GM21576 (cell line): Measurements from ENCODE around the gene EIF2S3.
"Not testable (repeated sequence)": the region's sequence is repeated elsewhere in the genome, so short reads cannot be mapped to it uniquely, and the experiment has no call there.

Experiments
- ATAC-seq: cut with Tn5 transposase; IDR thresholded peaks from one replicate; pipeline ENCODE4 v1.9.1; 2021; ENCODE audit warnings: mild to moderate bottlenecking, moderate library complexity; ENCODE audit not compliant: unreplicated experiment

EIF2S3 gene

DNA sequence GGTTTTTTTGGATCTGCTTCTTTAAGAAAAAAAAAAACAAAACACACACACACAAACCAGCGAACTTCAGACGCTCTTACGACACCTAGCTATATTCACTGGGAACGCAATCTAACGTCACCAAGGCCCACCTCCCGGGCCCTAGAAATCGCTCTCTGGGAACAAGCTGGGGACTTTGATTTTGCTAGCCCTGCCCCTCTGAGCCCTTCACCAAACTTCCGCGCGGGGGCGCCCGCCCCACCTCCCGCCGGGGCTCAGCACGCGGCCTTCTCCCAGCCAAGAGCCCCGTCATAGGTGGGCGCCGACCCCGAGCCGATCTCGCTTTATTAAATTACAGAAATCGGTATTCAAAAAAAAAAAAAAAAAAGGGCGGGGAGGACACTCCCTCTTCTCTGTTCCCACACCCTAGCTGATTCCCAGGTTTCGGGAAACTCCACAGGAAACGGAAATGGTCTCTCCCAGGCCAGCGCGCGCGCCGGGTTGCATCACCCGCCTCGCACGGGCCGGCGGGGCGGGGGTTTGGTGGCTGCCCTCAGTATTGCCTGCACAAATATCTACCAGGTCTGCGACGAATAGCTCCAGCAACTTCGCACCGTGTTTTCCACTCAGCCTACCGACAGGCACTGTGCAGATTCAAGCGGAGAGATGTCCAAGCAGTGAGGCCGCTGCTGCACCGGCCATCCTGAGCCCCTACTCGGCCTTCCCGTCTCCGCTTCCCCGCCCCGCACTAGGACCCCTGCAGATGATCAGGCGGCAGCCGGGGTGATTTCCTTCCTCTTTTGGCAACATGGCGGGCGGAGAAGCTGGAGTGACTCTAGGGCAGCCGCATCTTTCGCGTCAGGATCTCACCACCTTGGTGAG is at the start of gene EIF2S3:
TSS of gene EIF2S3 (plus strand) at position 775 of the 861 bp plus-strand sequence. CDS start at position 788, 13 bp downstream.
- ATAC-seq: peak; percentile 96

DNA sequence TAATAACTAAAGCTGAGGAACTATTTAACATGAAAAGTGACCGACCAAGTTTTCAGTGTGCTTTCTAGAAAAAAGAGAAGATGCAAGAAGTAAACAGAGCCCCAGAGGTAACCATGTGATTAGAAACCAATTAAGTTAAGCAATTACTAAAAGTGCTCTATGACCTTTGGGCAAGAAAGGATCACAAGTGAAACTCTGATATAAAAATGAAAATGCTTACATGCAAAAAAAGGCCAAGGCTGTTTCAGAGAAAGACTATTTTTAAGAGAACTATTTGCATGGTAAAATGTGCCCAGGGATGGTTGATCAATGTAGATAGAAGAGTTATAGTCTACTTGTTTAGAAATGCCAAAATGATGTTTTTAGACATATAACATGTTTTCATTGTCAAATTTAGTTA is 49.7 kb upstream of the EIF2S3 start:
- no peak for ATAC-seq

DNA sequence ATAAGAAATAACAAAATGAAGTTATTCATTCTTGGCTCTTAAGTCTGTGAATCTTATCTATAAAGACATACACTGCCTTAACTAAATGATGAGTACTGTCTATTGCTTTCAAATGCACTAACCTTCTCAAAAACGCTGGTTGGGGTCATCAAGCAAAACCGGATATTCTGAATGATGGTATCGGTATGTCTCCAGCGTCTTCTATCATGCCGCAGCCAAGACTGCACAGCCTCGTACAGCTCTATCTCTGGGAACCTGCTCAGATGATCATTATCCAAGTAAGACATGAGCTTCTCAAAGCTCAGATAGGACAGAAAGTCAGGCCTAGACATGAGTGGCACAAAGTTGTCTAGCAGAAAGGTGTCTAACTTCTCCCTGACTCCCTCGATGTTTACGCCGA is 48.9 kb upstream of the EIF2S3 start:
- no peak for ATAC-seq

DNA sequence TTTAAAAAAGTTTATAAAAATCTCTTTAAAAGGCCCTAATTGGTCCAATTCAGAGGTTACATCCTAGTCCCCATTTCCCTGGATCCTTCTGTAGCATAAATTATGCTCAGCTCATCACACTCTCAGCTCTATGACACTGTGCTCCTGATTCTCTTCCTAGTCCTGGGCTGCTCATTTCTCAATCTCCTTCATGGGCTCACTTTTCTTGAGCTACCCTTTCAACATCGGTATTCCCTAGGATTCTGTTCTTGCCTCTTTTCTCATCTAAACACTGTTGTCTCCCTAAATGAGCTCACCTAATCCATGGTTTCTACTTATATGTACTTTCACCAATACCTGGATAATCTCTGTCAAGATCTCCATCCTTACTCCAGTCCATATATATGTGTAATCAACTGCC is 42.5 kb upstream of the EIF2S3 start:
- ATAC-seq: no peak

DNA sequence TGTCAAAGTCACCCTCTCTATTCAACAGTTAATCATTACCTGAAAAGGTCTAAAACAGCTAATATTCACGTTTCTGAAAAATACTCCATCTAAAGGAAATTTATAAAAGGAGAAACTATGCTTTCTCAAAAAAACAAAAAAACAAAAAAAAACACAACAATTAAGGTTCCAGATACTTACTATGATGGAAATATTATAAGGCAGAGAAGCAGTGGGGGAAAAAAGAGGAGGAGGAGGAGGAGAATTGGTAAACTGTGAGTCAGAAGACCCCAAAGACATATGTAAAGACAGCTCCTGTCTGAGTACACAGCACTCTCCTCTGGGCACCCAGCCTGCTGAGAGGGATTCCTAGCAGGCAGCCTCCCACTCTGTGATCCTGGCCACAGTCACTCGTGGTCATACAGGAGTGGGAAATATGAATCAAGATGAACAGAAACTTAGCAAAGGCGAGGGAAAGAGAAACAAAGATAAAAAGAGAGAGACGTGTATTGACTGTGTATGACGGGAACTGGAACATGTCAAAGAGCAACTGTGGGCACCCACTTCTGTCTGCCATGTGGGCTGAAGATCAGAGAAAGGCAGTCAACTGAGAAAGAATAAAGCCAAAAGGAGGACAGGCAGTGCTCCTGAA is 40.3 kb upstream of the EIF2S3 start:
- ATAC-seq: peak; percentile 85

DNA sequence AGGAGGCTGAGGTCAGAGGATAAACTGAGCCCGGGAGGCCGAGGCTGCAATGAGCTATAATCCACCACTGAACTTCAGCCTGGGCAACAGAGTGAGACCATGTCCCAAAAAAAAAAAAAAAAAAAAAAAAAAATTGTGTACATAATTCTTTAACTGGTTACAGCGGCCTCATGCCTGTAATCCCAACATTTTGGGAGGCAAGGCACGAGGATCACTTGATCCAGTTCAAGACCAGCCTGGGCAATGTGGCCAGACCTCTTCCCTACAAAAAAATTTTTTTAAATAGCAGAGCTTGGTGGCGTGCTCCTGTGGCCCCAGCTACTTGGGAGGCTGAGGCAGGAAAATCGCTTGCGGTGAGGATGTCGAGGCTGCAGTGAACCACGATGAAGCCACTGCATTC is 37.1 kb upstream of the EIF2S3 start:
- no peak for ATAC-seq

DNA sequence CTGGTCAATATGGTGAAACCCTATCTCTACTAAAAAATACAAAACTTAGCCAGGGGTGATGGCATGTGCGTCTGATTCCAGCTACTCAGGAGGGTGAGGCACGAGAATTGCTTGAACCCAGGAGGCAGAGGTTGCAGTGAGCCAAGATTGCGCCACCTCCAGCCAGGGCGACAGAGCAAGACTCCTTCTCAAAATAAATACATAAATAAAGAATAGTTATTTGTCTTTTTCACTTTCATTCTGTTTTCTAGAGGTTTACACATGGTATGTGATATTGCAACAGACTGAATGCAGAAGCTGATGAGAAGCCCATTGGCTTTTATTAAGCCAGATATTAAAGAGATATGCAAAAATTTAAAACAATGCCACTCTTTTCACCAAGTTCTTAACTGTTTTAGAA is 35.9 kb upstream of the EIF2S3 start:
- ATAC-seq: no peak

DNA sequence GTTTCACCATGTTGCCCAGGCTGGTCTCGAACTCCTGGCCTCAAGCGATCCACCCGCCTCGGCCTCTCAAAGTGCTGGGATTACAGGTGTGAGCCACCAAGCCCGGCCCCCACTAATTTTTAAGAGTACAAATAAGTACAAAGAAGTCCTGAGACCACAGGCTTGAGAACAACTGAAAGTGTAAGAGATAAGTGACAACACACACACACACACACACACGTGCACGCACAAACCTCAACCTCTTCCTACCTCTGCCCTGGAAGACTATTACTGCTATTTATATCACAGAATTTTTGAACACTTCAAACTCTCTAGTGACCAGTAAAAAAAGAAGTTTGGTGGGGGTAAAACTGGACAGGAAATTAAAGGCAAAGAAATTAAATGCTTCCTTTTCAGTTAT is 35.3 kb upstream of the EIF2S3 start:
- ATAC-seq: no peak

DNA sequence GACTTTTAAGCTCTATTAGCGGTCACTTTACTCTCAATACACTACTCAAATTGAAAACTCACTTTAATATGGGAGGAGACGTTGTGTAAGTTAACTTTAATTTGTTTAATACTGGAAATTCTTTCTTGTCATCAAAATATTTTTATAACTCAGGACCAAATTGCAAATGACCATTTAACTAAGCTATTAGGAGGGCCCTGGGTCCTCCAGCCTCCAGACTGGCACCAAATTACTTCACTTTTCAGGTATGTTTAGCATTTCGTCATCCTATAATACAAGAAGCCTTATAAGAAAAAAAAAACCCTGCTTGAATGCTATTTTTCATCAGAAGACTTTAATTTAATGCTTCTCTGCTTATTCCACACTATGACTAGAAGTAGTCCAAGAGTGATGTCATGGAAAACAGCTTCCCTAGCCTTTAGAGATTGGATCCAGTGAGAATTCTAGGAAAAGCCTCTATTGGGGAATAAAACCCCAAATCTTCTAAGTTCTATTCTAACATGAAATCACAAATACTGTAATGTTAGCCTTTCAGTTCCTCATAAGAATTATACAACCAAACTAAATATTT is 34.4 kb upstream of the EIF2S3 start:
- ATAC-seq: no peak

DNA sequence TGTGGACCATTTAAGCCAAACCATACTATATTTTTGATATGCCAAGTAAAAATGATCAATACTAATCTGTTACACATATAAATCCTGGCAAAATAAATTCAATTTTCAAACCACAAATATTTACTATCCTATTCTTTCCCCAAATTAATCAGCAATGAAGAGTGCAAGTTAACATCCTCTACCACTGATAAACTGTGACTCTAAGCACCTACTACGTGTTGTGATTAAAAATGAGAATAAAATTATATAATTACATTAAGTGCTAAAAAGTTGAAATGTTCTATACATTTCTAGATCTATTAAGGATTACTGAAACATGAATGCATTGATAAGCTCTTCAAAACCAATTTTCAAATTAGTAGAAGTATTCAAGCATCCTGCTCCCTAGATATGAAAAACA is 31.2 kb upstream of the EIF2S3 start:
- no peak for ATAC-seq

DNA sequence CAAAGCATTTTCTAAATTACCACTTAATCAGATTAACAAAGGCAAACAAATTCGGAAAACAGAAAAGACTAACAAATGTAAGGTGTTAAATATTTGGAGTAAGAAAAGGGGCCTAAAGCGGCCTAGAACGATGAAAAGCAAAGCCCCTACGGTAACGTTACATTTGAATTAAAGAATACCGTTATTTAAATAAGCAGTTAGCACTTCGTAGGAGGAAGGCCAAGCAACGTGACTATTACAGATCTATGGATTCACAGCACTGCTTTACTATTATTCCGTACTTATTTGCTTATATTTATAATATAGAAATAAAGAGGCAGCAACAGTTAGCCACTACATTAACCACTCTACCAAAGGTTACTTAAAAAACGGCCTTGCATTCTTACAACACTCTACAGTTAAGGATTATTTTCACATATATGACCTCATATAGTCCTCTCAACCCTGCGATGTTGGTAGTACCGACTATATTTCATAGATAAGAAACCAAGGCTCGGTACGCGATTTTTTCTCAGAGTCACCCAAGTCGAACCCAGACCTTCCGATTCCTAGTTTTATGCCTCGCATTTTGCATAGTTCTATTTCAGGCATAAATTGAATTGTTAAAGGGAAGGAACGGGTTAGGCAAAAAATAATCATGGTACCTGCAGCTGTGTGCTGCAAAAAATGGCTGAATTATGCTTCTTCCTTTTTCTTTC is 30.6 kb upstream of the EIF2S3 start:
- ATAC-seq: no peak

DNA sequence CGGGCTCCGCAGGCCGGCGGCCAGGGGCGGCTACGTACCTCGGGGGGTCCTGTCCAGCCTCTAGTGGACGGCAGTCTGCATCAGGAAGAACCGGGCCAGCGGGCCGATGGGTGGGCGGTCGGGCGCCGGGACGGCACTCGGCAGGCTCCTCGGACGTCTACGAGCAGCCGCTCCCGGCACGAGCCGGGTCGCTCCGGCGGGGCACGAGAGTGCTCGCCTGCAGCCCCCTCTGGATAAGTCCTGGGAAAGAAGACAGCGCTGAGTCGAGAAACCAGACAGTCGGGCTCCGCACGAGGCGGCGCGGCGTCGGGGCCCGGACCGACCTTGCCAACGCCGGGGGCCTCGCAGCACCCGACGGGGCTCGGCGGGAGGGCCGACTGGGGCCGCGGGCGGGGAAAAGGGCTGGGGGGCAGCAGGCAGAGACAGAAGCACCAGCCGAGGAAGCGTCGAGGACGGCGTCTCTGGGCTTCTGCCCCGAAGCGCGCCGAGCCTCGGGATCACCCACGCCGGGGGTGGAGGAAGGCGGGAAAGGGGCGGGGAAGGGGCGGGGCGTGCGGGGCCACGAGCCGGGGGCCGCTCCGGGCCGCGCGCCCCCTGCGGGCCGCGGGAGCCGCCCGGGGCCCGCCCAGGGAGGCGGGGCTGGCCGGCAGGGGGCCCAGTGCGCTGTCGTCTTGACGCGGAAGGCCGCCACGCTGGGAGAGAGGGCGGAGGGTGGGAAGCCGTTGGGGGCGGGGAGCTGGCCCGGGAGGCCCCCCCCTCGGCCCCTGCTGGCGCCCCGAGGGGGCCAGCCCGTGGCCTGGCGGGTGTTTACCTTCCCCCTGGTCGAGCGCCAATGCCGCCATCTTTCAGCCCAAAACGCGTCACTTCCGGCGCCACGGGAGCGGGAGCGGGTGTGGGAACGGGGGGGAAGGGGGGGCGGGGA is 29.7 kb upstream of the EIF2S3 start:
- ATAC-seq: peak; percentile 79

DNA sequence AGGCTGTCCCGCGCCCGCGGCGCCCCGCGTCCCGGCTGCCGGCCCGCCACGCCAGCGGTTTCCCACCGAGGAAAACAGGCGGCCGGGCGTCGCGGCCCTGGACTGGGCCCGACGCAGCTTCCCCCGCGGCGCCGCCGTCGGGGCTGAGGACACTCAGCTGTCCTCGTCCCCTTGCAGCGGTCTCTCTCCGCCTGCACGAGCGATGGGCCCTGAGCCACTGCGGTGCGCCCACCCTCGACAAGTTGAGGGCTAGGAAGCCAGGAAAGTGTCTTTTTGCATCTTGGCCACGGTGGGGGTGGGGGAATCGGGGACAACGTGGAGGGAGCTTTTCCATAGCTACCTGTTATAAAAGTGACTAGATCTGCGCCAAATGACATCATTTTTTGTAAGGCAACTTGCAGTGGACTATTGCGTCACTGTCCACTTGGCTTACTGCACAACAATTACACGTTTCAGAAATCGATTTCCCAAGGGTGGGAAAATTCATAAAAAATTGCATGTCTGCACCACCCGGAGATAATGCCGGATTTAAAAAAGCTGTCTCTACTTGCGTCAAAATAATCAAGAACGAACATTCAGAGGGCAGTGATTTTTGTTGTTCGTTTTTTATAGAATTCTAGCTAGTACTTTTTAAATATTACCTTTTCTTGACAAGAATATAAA is 28.9 kb upstream of the EIF2S3 start:
- ATAC-seq: peak; percentile 15

DNA sequence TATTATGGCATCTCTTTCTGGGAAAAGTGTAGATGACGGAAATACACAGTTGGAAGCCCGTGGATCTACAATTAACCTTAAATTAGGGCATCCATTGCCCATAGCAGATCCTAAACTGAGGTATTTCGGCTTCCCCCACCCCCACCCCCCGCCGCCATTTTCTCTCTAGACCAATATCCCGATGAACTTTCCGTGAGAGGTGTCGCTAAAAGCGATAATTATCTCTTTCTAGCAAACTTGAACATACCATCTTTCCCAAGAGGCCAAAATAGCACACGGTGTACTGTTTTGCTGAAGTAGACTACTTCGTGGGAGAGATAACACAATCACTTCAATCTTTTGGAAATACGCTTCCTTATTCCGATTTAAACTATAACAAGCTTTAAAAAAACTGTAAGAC is 28.3 kb upstream of the EIF2S3 start:
- no peak for ATAC-seq

DNA sequence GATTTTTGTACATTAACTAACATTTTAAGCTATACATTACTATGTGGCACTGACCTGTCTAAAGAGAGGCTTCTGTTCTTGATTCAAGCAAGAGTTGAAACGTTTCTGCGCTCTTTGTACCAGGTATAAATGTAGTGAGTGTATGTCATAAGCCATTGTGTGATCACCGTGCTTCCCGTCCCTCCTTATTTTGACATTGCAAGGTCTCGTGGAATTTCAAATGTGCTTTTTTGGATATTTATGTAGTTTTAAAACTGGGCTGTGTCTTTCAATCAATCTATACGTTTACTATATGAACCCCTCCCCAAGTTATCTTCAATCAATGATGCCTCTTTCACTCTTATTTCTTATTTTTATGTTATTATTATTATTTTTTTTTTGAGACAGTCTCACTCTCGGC is 27.7 kb upstream of the EIF2S3 start, which contains the start of gene KLHL15:
TSS of gene KLHL15 (minus strand) at position 101 of the 400 bp plus-strand sequence. CDS start 20,493 bp downstream, outside the sequence.
- ATAC-seq: no peak

DNA sequence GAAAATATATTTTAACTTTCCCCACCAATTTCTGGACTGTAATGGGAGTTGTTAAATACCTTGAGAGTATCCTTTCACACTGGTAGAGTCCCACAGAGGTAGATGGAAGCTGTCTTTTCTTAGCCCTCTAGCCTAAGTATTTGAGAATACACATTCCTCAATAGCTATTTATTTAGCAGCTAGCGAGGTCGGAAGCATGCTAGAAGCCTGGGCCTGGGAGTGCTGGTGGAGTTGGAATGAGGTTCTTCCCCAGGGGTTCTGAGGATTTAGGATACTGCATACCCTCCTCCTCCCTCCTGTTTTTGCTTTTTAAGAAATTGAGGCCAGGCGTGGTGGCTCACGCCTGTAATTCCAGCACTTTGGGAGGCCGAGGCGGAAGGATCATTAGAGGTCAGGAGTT is 26.8 kb upstream of the EIF2S3 start:
- no peak for ATAC-seq

DNA sequence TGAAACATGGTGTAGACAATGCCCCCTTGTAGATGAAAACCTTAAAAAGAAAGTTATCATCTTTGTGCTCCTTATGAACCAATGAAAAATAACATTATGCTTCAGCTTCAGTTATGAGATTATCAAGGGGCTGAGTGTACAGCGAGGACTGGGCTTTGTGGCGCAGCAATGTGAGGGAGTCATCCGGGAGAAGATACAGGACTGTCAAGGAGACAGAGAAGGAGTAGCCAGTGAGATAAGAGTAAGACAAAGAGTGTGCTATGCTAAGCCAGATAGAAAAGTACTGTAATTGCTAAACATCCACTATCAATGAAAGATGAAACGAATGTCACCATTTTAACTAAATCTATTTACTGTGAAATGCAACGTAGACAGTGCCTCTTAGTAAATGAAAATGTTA is 24.2 kb upstream of the EIF2S3 start:
- no peak for ATAC-seq

DNA sequence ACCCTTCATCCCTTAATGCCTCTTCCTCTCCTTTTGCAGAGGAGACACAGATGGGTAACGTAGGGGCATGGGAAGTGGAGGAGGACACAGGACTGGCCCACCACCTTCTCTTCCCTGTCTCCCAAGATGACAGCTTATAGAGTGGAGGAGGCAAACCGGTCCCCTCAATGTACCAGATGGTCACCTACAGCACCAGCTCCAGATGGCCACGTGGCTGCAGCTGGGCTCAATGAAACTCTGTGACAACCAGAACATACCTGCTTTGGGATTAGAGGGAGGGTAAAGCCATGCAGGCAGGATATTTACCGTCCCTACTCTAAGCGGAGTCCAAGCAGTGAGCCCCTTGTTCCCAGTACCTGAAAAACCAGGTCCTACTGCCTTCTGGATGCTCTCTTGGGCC is 20.3 kb upstream of the EIF2S3 start:
- ATAC-seq: no peak

DNA sequence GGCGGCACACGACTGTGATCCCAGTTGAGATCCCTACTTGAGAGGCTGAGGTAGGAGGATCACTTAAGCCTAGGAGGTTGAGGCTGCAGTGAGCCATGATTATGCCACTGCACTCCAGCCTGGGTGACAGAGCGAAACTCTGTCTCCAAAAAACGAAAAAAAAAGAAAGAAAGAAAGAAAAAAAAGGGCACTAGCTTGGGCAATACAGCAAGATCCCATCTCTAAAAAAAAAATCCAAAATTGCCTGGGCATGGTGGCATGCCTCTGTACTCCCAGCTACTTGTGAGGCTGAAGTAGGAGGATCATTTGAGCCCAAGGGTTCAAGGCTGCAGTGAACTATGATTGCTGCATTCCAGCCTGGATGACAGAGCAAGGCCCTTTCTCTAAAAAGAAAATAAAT is 17.0 kb upstream of the EIF2S3 start:
- ATAC-seq: no peak

DNA sequence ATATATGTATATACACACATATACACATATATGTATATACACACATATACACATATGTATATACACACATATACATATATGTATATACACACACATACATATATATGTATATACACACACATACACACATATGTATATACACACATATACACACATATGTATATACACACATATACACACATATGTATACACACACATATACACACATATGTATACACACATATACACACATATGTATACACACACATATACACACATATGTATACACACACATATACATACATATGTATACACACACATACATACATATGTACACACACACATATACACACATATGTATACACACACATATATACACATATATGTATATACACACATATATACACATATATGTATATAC is 8.7 kb upstream of the EIF2S3 start:
- not testable (repeated sequence) for ATAC-seq
